ENCODE measurements around the gene URB1.

DNA sequence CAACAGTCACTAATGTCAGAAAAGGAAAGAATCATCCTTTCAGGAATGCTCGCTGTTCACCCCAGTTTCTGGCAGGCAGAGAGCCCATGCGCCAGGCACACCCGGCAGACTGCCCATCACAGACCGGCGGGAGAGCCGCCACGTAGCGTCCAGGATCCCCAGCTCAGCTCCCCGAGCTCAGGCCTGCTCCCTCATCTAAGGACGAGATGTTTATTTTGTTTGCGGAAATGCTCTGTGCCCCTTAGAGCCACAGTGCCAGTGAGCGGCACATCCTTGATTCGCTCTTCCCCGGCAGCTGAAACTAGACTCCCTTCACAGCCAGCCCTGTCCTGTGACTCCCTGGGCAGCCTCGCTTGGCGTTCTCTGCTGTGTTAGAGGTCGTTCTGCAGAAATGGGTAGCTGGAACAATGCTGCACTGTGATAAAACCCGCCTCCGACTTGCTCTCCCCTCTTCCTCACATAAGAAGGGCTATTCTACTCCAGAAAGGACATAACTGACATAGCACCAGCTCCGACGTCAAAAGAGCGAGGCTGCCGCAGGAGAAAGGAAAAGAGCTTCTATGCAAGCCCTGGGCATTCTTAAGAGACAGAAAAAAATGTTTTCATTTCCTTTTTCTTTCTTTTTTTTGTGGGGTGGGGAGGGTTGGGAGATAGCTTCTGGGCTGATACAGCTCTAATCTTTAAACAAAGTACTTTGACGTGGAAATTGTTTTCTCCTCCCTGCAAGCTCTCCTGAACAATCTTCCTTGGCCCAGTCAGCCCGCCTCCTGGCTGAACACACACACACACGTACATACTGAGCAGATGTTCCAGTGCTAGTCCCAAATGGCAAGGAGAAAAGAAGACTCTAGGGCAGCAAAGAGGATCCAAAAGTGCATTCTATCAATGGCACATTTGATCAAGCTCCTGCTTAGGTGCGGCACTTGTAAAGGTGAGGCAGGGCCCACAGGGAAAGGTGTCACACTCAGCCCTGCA, 56.9 kb downstream of the URB1 start:
- no peak for TF ChIP-seq POLR2AphosphoS5 (IDR thresholded peaks at IDR 0.05; ENCODE audit: borderline replicate concordance, low read depth, low read length)
- no peak for TF ChIP-seq EZH2 (IDR thresholded peaks at IDR 0.05)

Data from SK-N-MC (cell line).